Measurements from ENCODE around the gene TEX14.

Gene TEX14

GRCh38 chr17:58703916-58704286 lies 12.1 kb upstream of the TEX14 start:
- no peak overlapping the region for H3K4me3 ChIP-seq (replicated peaks; ENCODE audit: low read depth, low read length)
- no peaks in the 10 kb centered on the region for H3K27me3 ChIP-seq (replicated peaks; ENCODE audit: control insufficient read depth, insufficient read depth, low read length)
- no peaks in the 10 kb centered on the region for H3K36me3 ChIP-seq (ENCODE audit: control insufficient read depth, insufficient read depth, low read length)
- TF ChIP-seq CTCF (IDR thresholded peaks at IDR 0.05; ENCODE audit: insufficient read depth, low read length, poor library complexity, severe bottlenecking) = no peak
- DNase-seq (ENCODE audit: extremely low read depth, insufficient read length) = no peak

- Histone ChIP-seq H3K36me3 (ENCODE audit: control insufficient read depth, insufficient read depth, low read length) (no peaks in the 10 kb centered on the region), H3K4me3 (replicated peaks; ENCODE audit: low read depth, low read length) (no peak overlapping the region), H3K27me3 (replicated peaks; ENCODE audit: control insufficient read depth, insufficient read depth, low read length) (no peaks in the 10 kb centered on the region)
- no peak for DNase-seq (ENCODE audit: extremely low read depth, insufficient read length)
- TF ChIP-seq CTCF (IDR thresholded peaks at IDR 0.05; ENCODE audit: insufficient read depth, low read length, poor library complexity, severe bottlenecking) = no peak
Measured at GRCh38 chr17:58703137-58703915, 11.5 kb upstream of the TEX14 start.

- no peaks in the 10 kb centered on the region for H3K27me3 ChIP-seq (replicated peaks; ENCODE audit: control insufficient read depth, insufficient read depth, low read length)
- no peaks in the 10 kb centered on the region for H3K36me3 ChIP-seq (ENCODE audit: control insufficient read depth, insufficient read depth, low read length)
- DNase-seq (ENCODE audit: extremely low read depth, insufficient read length) = no peak
- TF ChIP-seq CTCF (IDR thresholded peaks at IDR 0.05; ENCODE audit: insufficient read depth, low read length, poor library complexity, severe bottlenecking) = no peak
- no peak overlapping the region; the same call in 1 of the 2 replicates for H3K4me3 ChIP-seq (replicated peaks; ENCODE audit: low read depth, low read length)
Measured at GRCh38 chr17:58702708-58703107, 10.9 kb upstream of the TEX14 start.

- peak; percentile 68 for DNase-seq (ENCODE audit: extremely low read depth, insufficient read length)
- TF ChIP-seq CTCF (IDR thresholded peaks at IDR 0.05; ENCODE audit: insufficient read depth, low read length, poor library complexity, severe bottlenecking) = no peak
- Histone ChIP-seq H3K27me3 (replicated peaks; ENCODE audit: control insufficient read depth, insufficient read depth, low read length) (no peaks in the 10 kb centered on the region), H3K36me3 (ENCODE audit: control insufficient read depth, insufficient read depth, low read length) (no peaks in the 10 kb centered on the region), H3K4me3 (replicated peaks; ENCODE audit: low read depth, low read length) (no peak overlapping the region)
Measured at GRCh38 chr17:58702045-58702476, 10.2 kb upstream of the TEX14 start.

GRCh38 chr17:58699771-58700170 lies 7.9 kb upstream of the TEX14 start:
- H3K4me3 ChIP-seq (replicated peaks; ENCODE audit: low read depth, low read length) = no peak overlapping the region
- no peaks in the 10 kb centered on the region for H3K27me3 ChIP-seq (replicated peaks; ENCODE audit: control insufficient read depth, insufficient read depth, low read length)
- no peak for DNase-seq (ENCODE audit: extremely low read depth, insufficient read length)
- no peak for TF ChIP-seq CTCF (IDR thresholded peaks at IDR 0.05; ENCODE audit: insufficient read depth, low read length, poor library complexity, severe bottlenecking)
- H3K36me3 ChIP-seq (ENCODE audit: control insufficient read depth, insufficient read depth, low read length) = no peaks in the 10 kb centered on the region; the same call in 1 of the 2 replicates
